ENCODE results near the gene BAHCC1. TPM values are rescaled to one million over a fixed set of nuclear protein-coding genes. Genes with fewer than 3 reads are reported as not detected.

The BAHCC1 gene
- total RNA-seq, 1 experiment from 2014 or later, result 29.8 TPM

- H3K36me3 Mint-ChIP-seq, result no peaks in the 10 kb centered on the region
- H3K4me1 Mint-ChIP-seq, result peaks cover 39% of the 10 kb centered on the region
- TF ChIP-seq GTF2I (CRISPR knock-in tag; conservative IDR thresholded peaks at IDR 0.05), result no peak
- no peak for TF ChIP-seq USF1 (CRISPR knock-in tag; IDR thresholded peaks at IDR 0.05)
- no peak for TF ChIP-seq ZNF232 (CRISPR knock-in tag; IDR thresholded peaks at IDR 0.05)
- TF ChIP-seq JAZF1 (CRISPR knock-in tag; IDR thresholded peaks at IDR 0.05), result no peak
- TF ChIP-seq TP53 (CRISPR knock-in tag; IDR thresholded peaks at IDR 0.05), result no peak
- no peak for TF ChIP-seq PRDM15 (CRISPR knock-in tag; IDR thresholded peaks at IDR 0.05)
- TF ChIP-seq RELA (CRISPR knock-in tag; IDR thresholded peaks at IDR 0.05; ENCODE audit: borderline replicate concordance), result no peak
- TF ChIP-seq MYBL2 (CRISPR knock-in tag; IDR thresholded peaks at IDR 0.05), result no peak
- TF ChIP-seq FOXP4 (CRISPR knock-in tag; IDR thresholded peaks at IDR 0.05), result no peak
- no peak for TF ChIP-seq RORB (CRISPR knock-in tag; IDR thresholded peaks at IDR 0.05)
- TF ChIP-seq SOX15 (CRISPR knock-in tag; IDR thresholded peaks at IDR 0.05), result no peak
- TF ChIP-seq NR1H2 (CRISPR knock-in tag; IDR thresholded peaks at IDR 0.05), result no peak
- TF ChIP-seq SP1 (CRISPR knock-in tag; conservative IDR thresholded peaks at IDR 0.05), result no peak
- TF ChIP-seq FOXP1 (CRISPR knock-in tag; IDR thresholded peaks at IDR 0.05; ENCODE audit: borderline replicate concordance), result no peak
- TF ChIP-seq TEAD1 (CRISPR knock-in tag; IDR thresholded peaks at IDR 0.05), result no peak
- no peak for TF ChIP-seq EMX1 (CRISPR knock-in tag; IDR thresholded peaks at IDR 0.05)
- no peak for TF ChIP-seq ATF2 (CRISPR knock-in tag; IDR thresholded peaks at IDR 0.05; ENCODE audit: borderline replicate concordance, low read depth)
- TF ChIP-seq CBFB (CRISPR knock-in tag; IDR thresholded peaks at IDR 0.05; ENCODE audit: low read depth), result no peak
- no peak for TF ChIP-seq GABPB1 (CRISPR knock-in tag; IDR thresholded peaks at IDR 0.05)
- ChIA-PET POLR2A (interaction anchor here (1.6 kb wide), 1 partner anchor 10 kb away, joined by 8 read pairs; no protein-coding TSS in a partner anchor), CTCF (interaction anchor here (1.3 to 1.5 kb wide), 3 partner anchors 39 to 99 kb away, joined by 4 to 7 read pairs (median 4); no protein-coding TSS in a partner anchor)
- no peak overlapping the region for H3K27ac Mint-ChIP-seq
- peaks cover 80% of the 10 kb centered on the region for H3K27me3 Mint-ChIP-seq (ENCODE audit: low read depth)
- DNase-seq (ENCODE audit: low spot score), result no peak
- ATAC-seq, result no peak
- H3K9me3 Mint-ChIP-seq, result no peaks in the 10 kb centered on the region
- H3K4me3 Mint-ChIP-seq, result peak overlapping the region; percentile 71
Measured at GRCh38 chr17:81391293-81391935, 3.8 kb upstream of the BAHCC1 start.
